ENCODE measurements around the gene HNRNPF.
"Not testable (repeated sequence)": the region's sequence is repeated elsewhere in the genome, so short reads cannot be mapped to it uniquely, and the experiment has no call there.

Gene HNRNPF

GRCh38 chr10:43396061-43396927 lies 12.7 kb downstream of the HNRNPF start:
- in situ Hi-C loops (cut with HindIII; ENCODE audit: low sequenced_read_pairs): no loop called here
- DNase-seq (ENCODE audit: low read depth): no peak

GRCh38 chr10:43395571-43396060 lies 13.4 kb downstream of the HNRNPF start:
- no peak for DNase-seq (ENCODE audit: low read depth)
- TF ChIP-seq CTCF (IDR thresholded peaks at IDR 0.05; ENCODE audit: low read depth, low read length, missing control alignments): no peak
- in situ Hi-C loops (cut with HindIII; ENCODE audit: low sequenced_read_pairs): no loop called here
- peak overlapping the region; percentile 61 for H3K4me3 ChIP-seq (ENCODE audit: low read depth, low read length)

More at GRCh38 chr10:43396061-43396927, 12.7 kb downstream of the HNRNPF start:
- H3K4me3 ChIP-seq (ENCODE audit: low read depth, low read length): peak overlapping the region; percentile 61
- TF ChIP-seq CTCF (IDR thresholded peaks at IDR 0.05; ENCODE audit: low read depth, low read length, missing control alignments): no peak

GRCh38 chr10:43394868-43395267 lies 14.1 kb downstream of the HNRNPF start:
- peak overlapping the region; percentile 61 for H3K4me3 ChIP-seq (ENCODE audit: low read depth, low read length)
- no peak for TF ChIP-seq CTCF (IDR thresholded peaks at IDR 0.05; ENCODE audit: low read depth, low read length, missing control alignments)
- no peak for DNase-seq (ENCODE audit: low read depth)
- in situ Hi-C loops (cut with HindIII; ENCODE audit: low sequenced_read_pairs): no loop called here

- in situ Hi-C loops (cut with HindIII; ENCODE audit: low sequenced_read_pairs): no loop called here
- H3K4me3 ChIP-seq (ENCODE audit: low read depth, low read length): no peak overlapping the region
- DNase-seq (ENCODE audit: low read depth): no peak
- TF ChIP-seq CTCF (IDR thresholded peaks at IDR 0.05; ENCODE audit: low read depth, low read length, missing control alignments): no peak
Measured at GRCh38 chr10:43393606-43394360, 15.2 kb downstream of the HNRNPF start.

- DNase-seq (ENCODE audit: low read depth); H3K4me3 ChIP-seq (ENCODE audit: low read depth, low read length); in situ Hi-C loops (cut with HindIII; ENCODE audit: low sequenced_read_pairs): not testable (repeated sequence)
Measured at GRCh38 chr10:43393186-43393585, 15.8 kb downstream of the HNRNPF start.

- no peak overlapping the region for H3K4me3 ChIP-seq (ENCODE audit: low read depth, low read length)
- no peak for DNase-seq (ENCODE audit: low read depth)
- no peak for TF ChIP-seq CTCF (IDR thresholded peaks at IDR 0.05; ENCODE audit: low read depth, low read length, missing control alignments)
- in situ Hi-C loops (cut with HindIII; ENCODE audit: low sequenced_read_pairs): no loop called here
Measured at GRCh38 chr10:43392748-43393147, 16.2 kb downstream of the HNRNPF start.

Data from astrocyte of the cerebellum (primary cell).